H1 (cell line): ENCODE measurements around the gene TPST2. TPM values are rescaled to one million over a fixed set of nuclear protein-coding genes. Genes with fewer than 3 reads are reported as not detected.

Source experiments
- ASH2L ChIP-seq: fragments of 200-600, 300-600 bp; sonication (generic); IDR thresholded peaks from one replicate; pipeline ENCODE4 v1.7.1; 2017; ENCODE audit warnings: low read length
- BACH1 ChIP-seq: IDR thresholded peaks from 2 replicates; pipeline ENCODE4 v1.6.1; 2012; ENCODE audit warnings: low read length, improper control_type of control experiment
- CTBP2 ChIP-seq: IDR thresholded peaks from 2 replicates; pipeline ENCODE4 v1.7.0; 2011; ENCODE audit warnings: borderline replicate concordance, mild to moderate bottlenecking, moderate library complexity, mixed read lengths, low read length; ENCODE audit not compliant: insufficient read depth, insufficient read length
- JUND ChIP-seq: IDR thresholded peaks from 2 replicates; pipeline ENCODE4 v1.6.1; 2011; ENCODE audit warnings: mild to moderate bottlenecking, improper control_type of control experiment, low read length
- SRF ChIP-seq: IDR thresholded peaks from 2 replicates; pipeline ENCODE4 v1.6.1; 2011; ENCODE audit warnings: mild to moderate bottlenecking, low read depth, low read length, moderate library complexity
- polyA plus RNA-seq, 7 experiments: library from polyadenylated mRNA; depleted of rRNA in 3 of 7; stranded (reverse) in 5 of 7; unstranded in 2 of 7; fragments of >200 nt in 5 of 7; fragments of 200-250 nt in 2 of 7; gene quantifications; 1 replicate in 5 of 7; 2 replicates in 1 of 7; 4 replicates in 1 of 7; pipeline versions ENCODE4 v1.2.1 to v1.2.3, GENCODE V29; 2011 to 2013; ENCODE audit warnings: missing spikeins in 2 of 7, mixed read lengths in 2 of 7
- total RNA-seq: library from RNA; stranded (reverse); fragmentation: NEBNext Ultra II Directional; extraction: Animal tissue kit (Norgen Biotek cat#: 25700); gene quantifications from 2 replicates; pipeline ENCODE4 v1.2.1, GENCODE V29; 2021

The TPST2 gene
- total and polyA plus RNA-seq, 2 of the 8 experiments (the other 6 are each of a cell fraction or from before 2014, with no cell fraction given), result 58.8 to 143 TPM

- TF ChIP-seq CTBP2, result no peak
- no peak for TF ChIP-seq BACH1
- peak; percentile 69; the same call in 1 of the 2 replicates for TF ChIP-seq JUND
- peak; percentile 91 for TF ChIP-seq SRF
- peak; percentile 93 for TF ChIP-seq ASH2L
These were observed 106.2 kb downstream of the TPST2 start, which contains the start of the genes HPS4 and SRRD (continued) for GRCh38 chr22:26483439-26484359.
